ENCODE measurements around the gene LBR.

LBR gene

GRCh38 chr1:225474986-225475820 is 47.4 kb upstream of the LBR start (continued):
- TF ChIP-seq, protein P1, sequence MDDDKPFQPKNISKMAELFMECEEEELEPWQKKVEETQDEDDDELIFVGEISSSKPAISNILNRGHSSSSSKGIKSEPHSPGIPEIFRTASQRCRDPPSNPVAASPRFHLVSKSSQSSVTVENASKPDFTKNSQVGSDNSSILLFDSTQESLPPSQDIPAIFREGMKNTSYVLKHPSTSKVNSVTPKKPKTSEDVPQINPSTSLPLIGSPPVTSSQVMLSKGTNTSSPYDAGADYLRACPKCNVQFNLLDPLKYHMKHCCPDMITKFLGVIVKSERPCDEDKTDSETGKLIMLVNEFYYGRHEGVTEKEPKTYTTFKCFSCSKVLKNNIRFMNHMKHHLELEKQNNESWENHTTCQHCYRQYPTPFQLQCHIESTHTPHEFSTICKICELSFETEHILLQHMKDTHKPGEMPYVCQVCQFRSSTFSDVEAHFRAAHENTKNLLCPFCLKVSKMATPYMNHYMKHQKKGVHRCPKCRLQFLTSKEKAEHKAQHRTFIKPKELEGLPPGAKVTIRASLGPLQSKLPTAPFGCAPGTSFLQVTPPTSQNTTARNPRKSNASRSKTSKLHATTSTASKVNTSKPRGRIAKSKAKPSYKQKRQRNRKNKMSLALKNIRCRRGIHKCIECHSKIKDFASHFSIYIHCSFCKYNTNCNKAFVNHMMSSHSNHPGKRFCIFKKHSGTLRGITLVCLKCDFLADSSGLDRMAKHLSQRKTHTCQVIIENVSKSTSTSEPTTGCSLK (tag by site-specific recombination; IDR thresholded peaks at IDR 0.05), result no peak
- TF ChIP-seq, protein P2, sequence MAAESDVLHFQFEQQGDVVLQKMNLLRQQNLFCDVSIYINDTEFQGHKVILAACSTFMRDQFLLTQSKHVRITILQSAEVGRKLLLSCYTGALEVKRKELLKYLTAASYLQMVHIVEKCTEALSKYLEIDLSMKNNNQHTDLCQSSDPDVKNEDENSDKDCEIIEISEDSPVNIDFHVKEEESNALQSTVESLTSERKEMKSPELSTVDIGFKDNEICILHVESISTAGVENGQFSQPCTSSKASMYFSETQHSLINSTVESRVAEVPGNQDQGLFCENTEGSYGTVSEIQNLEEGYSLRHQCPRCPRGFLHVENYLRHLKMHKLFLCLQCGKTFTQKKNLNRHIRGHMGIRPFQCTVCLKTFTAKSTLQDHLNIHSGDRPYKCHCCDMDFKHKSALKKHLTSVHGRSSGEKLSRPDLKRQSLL (tag by site-specific recombination; IDR thresholded peaks at IDR 0.05), result 0 out of 2 replicates have a peak, but pooled peaks have one; percentile 55
- TF ChIP-seq ZNF211 (tag by site-specific recombination; IDR thresholded peaks at IDR 0.05; ENCODE audit: low read depth) (no peak), ZNF341 (tag by site-specific recombination; IDR thresholded peaks at IDR 0.05; ENCODE audit: low read depth) (no peak), ZNF600 (tag by site-specific recombination; IDR thresholded peaks at IDR 0.05) (peak; percentile 98), ZNF843 (tag by site-specific recombination; IDR thresholded peaks at IDR 0.05) (peak; percentile 57; the same call in 1 of the 2 replicates), KLF17 (tag by site-specific recombination; IDR thresholded peaks at IDR 0.05) (peak; percentile 95; the same call in 1 of the 2 replicates), HOXA7 (CRISPR knock-in tag; IDR thresholded peaks at IDR 0.05; ENCODE audit: borderline replicate concordance) (no peak), ELK4 (IDR thresholded peaks at IDR 0.05; ENCODE audit: borderline replicate concordance, low read depth, low read length) (no peak), ZNF513 (tag by site-specific recombination; IDR thresholded peaks at IDR 0.05) (peak; percentile 72), PRDM1 (tag by site-specific recombination; IDR thresholded peaks at IDR 0.05) (peak; percentile 56), PRDM6 (tag by site-specific recombination; IDR thresholded peaks at IDR 0.05) (0 out of 2 replicates have a peak, but pooled peaks have one; percentile 20), ZNF677 (tag by site-specific recombination; IDR thresholded peaks at IDR 0.05) (no peak; the same call in 1 of the 2 replicates), ZNF10 (tag by site-specific recombination; IDR thresholded peaks at IDR 0.05) (peak; percentile 63; the same call in 1 of the 2 replicates), OSR2 (tag by site-specific recombination; IDR thresholded peaks at IDR 0.05) (peak; percentile 38; the same call in 1 of the 2 replicates), BCL11B (tag by site-specific recombination; IDR thresholded peaks at IDR 0.05; ENCODE audit: low read depth) (peak; percentile 69; the same call in 1 of the 2 replicates), ZNF223 (tag by site-specific recombination; IDR thresholded peaks at IDR 0.05) (0 out of 2 replicates have a peak, but pooled peaks have one; percentile 13), ZBTB17 (tag by site-specific recombination; IDR thresholded peaks at IDR 0.05) (peak; percentile 87), ZNF560 (tag by site-specific recombination; IDR thresholded peaks at IDR 0.05; ENCODE audit: borderline replicate concordance) (no peak)
- TF ChIP-seq, protein P3, sequence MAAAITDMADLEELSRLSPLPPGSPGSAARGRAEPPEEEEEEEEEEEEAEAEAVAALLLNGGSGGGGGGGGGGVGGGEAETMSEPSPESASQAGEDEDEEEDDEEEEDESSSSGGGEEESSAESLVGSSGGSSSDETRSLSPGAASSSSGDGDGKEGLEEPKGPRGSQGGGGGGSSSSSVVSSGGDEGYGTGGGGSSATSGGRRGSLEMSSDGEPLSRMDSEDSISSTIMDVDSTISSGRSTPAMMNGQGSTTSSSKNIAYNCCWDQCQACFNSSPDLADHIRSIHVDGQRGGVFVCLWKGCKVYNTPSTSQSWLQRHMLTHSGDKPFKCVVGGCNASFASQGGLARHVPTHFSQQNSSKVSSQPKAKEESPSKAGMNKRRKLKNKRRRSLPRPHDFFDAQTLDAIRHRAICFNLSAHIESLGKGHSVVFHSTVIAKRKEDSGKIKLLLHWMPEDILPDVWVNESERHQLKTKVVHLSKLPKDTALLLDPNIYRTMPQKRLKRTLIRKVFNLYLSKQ (tag by site-specific recombination; IDR thresholded peaks at IDR 0.05; ENCODE audit: borderline replicate concordance), result no peak
- TF ChIP-seq, protein P4, sequence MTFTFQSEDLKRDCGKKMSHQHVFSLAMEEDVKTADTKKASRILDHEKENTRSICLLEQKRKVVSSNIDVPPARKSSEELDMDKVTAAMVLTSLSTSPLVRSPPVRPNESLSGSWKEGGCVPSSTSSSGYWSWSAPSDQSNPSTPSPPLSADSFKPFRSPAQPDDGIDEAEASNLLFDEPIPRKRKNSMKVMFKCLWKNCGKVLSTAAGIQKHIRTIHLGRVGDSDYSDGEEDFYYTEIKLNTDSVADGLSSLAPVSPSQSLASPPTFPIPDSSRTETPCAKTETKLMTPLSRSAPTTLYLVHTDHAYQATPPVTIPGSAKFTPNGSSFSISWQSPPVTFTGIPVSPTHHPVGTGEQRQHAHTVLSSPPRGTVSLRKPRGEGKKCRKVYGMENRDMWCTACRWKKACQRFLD (tag by site-specific recombination; IDR thresholded peaks at IDR 0.05), result no peak
- TF ChIP-seq, protein P5, sequence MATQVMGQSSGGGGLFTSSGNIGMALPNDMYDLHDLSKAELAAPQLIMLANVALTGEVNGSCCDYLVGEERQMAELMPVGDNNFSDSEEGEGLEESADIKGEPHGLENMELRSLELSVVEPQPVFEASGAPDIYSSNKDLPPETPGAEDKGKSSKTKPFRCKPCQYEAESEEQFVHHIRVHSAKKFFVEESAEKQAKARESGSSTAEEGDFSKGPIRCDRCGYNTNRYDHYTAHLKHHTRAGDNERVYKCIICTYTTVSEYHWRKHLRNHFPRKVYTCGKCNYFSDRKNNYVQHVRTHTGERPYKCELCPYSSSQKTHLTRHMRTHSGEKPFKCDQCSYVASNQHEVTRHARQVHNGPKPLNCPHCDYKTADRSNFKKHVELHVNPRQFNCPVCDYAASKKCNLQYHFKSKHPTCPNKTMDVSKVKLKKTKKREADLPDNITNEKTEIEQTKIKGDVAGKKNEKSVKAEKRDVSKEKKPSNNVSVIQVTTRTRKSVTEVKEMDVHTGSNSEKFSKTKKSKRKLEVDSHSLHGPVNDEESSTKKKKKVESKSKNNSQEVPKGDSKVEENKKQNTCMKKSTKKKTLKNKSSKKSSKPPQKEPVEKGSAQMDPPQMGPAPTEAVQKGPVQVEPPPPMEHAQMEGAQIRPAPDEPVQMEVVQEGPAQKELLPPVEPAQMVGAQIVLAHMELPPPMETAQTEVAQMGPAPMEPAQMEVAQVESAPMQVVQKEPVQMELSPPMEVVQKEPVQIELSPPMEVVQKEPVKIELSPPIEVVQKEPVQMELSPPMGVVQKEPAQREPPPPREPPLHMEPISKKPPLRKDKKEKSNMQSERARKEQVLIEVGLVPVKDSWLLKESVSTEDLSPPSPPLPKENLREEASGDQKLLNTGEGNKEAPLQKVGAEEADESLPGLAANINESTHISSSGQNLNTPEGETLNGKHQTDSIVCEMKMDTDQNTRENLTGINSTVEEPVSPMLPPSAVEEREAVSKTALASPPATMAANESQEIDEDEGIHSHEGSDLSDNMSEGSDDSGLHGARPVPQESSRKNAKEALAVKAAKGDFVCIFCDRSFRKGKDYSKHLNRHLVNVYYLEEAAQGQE (tag by site-specific recombination; IDR thresholded peaks at IDR 0.05), result no peak

Data from HEK293 (cell line).